Fibroblast of the aortic adventitia (primary cell): ENCODE results near the gene CALCOCO1. TPM values are rescaled to one million over a fixed set of nuclear protein-coding genes. Genes with fewer than 3 reads are reported as not detected.
A peak's percentile ranks its signal among the peaks of the same experiment; 100 is the strongest.

ENCODE experiments used
- DNase-seq: peaks from one replicate; pipeline ENCODE4 v3.0.0-alpha.2; 2010; ENCODE audit warnings: low read depth
- H3K4me3 ChIP-seq: 2 replicates; pipeline ENCODE4 v1.5.1; 2011; ENCODE audit warnings: low read depth, mild to moderate bottlenecking, control low read depth, low read length, moderate library complexity
- total RNA-seq: library from RNA; depleted of rRNA; stranded (reverse); fragments of >200 nt; gene quantifications from 2 replicates; pipeline ENCODE4 v1.2.3, GENCODE V29; 2012; ENCODE audit warnings: low replicate concordance
- TF ChIP-seq, protein P1 (sequence below): IDR thresholded peaks from 2 replicates; pipeline ENCODE4 v1.5.1; 2011; ENCODE audit warnings: mild to moderate bottlenecking, low read length, control low read depth, inconsistent platforms; ENCODE audit not compliant: insufficient read depth

CALCOCO1 gene
- total RNA-seq, 1 donor = 96.2 TPM

DNA sequence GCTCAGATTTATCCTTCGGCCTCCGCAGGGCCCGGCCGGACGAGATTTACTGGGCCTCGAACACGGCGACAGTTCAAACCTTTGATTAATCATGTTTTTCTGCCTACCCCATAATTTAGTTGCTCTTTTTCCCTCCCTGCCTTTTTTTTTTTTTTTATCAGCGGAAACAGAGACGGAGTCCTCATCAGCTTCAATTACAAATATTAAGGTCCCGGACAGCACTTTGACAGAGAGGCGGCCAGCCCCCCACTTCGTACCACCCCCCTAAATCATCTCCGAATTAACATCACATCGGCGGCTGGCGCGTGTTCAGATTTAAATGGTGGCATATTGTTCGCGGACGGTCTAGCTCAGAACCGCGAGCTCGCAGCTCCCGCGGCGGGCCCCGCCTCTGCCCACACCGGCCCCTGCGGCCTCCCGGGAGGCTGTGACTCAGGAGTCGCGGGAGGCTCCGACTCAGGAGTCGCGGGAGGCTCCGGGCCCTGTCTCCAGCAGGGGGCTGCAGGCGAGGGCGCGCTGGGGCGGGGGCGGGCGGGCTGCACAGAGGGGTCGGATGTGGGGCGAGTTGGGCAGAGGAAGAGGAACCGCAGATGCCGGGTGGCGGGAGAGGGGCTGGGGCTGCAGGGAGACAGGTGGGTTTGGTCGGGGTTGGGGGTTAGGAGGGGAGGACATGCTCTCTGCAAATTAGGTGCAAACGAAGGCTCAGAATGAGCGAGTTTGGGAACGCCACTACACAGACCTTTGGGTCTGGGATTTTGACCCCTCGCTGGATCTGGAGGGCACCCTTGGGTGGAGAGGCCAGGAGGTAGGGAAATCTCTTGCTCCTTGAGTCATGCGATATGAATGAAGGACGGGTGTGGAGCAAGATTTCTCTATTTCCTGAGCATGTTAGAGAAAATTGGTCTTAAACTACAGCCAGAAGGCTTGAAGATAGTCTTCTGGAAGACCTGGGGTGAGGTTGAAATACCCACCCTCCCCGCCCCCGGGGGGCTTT is 31.8 kb downstream of the CALCOCO1 start:
- no peak overlapping the region for H3K4me3 ChIP-seq
- TF ChIP-seq, protein P1, sequence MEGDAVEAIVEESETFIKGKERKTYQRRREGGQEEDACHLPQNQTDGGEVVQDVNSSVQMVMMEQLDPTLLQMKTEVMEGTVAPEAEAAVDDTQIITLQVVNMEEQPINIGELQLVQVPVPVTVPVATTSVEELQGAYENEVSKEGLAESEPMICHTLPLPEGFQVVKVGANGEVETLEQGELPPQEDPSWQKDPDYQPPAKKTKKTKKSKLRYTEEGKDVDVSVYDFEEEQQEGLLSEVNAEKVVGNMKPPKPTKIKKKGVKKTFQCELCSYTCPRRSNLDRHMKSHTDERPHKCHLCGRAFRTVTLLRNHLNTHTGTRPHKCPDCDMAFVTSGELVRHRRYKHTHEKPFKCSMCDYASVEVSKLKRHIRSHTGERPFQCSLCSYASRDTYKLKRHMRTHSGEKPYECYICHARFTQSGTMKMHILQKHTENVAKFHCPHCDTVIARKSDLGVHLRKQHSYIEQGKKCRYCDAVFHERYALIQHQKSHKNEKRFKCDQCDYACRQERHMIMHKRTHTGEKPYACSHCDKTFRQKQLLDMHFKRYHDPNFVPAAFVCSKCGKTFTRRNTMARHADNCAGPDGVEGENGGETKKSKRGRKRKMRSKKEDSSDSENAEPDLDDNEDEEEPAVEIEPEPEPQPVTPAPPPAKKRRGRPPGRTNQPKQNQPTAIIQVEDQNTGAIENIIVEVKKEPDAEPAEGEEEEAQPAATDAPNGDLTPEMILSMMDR = no peak
- DNase-seq = peak; percentile 56

DNA sequence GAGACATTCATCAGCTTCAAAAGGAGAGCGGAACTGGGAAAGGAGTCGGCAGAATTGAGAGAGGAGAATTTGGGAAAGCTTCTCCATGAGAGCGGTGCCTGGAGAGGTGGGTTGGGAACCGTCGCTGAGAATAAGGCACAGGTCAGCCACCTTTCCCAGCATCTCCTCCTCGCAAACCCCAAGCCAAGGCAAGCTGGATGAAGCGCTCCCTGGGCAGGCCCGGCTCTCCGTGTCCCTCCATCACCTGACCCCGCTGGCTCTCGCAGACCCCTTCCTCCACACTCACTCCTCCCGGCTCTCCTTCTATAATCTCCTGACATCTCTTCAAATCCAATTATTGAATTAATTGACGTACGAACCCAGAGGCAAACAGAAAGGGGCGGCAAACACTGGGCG is 32.5 kb downstream of the CALCOCO1 start:
- DNase-seq = no peak
- TF ChIP-seq, protein P1 = no peak
- H3K4me3 ChIP-seq = no peak overlapping the region

DNA sequence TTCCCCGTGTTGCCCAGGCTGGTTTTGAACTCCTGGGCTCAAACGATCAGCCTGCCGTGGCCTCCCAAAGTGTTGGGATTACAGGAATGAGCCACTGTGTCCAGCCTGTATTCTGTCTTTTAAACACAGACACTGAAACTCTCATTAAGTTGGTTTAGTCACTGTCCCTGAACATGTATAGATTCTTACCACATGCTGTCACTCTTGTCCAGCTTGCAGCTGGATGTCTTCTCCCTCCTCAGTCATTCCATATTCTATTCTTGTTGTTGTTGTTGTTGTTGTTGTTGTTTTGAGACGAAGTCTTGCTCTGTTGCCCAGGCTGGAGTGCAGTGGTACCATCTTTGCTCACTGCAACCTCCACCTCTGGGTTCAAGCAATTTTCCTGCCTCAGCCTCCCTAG is 39.1 kb downstream of the CALCOCO1 start:
- TF ChIP-seq, protein P1 = no peak
- no peak overlapping the region for H3K4me3 ChIP-seq
- no peak for DNase-seq

DNA sequence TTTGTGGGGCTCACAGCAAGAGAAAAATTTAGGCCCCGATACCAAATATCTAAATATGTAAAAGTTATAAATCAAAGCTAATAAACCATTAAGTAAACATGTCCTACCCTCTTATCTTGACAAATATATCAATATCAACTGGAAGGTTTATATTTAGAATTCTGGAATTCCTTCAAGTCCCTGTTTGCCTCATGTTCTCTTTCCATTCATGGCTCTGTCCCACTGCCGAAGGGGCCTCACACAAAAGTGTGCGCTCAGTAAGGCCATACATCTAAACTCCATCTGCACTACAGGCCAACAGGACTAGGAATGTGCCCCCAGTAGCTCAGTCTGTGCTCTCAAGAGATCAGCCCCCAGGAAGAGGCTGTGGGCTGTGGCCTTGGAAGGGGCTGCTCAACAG is 40.8 kb downstream of the CALCOCO1 start:
- H3K4me3 ChIP-seq = no peak overlapping the region
- DNase-seq = no peak
- TF ChIP-seq, protein P1 = no peak

DNA sequence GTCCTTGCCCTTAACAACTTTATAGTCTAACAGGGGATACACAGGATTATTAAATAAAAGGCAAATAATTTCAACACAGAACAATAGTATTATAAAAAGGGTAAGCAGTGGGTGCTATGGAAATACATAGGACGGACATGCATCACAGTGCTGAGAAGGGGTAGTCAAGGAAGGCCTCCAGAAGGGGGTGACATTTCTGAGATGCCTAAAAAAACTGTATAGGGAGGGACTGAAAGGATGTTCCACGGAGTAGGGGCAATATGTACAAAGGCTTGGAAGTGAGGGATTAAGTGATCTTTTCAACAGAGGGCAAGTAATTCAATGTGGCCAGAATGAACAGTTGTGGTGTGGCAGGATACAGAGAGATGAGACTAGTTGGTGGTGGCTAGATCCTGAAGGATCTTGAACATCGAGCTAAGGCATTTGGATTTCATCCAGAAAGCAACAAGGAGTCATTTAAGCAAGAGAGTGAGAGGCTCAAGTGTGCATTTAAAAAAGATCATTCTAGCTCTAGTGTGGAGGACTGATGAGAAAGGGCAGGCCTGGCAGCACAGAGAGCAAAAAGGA is 42.5 kb downstream of the CALCOCO1 start:
- no peak for DNase-seq
- no peak overlapping the region for H3K4me3 ChIP-seq
- TF ChIP-seq, protein P1 = no peak

DNA sequence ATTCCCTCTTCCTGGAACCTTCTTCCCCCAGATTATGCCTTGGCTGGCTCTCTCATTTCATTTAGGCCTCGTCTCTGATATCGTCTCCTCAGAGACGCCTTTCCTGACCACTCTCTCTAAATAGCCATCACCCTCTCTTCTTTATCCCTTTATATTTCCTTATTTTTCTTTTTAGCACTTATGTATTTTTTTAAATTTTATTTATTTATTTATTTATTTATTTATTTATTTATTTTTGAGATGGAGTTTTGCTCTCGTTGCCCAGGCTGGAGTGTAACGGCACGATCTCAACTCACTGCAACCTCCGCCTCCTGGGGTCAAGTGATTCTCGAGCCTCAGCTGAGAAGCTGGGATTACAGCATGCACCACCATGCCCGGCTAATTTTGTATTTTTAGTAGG is 43.3 kb downstream of the CALCOCO1 start:
- DNase-seq = no peak
- H3K4me3 ChIP-seq = no peak overlapping the region
- TF ChIP-seq, protein P1 = no peak
